Ovary (tissue), 3 donors: ENCODE measurements around the gene KIF6.

Source experiments
- CTCF ChIP-seq, 3 donors: fragments of 450-650 bp in 2 of 3; fragments of 200-600 bp in 1 of 3; IDR thresholded peaks; one replicate each; pipeline versions ENCODE4 v1.5.1 to v1.8.0; 2016 to 2022; ENCODE audit warnings: antibody characterized with exemption in 3 of 3, mild to moderate bottlenecking in 1 of 3
- EP300 ChIP-seq: sonication (generic); formaldehyde crosslinking; IDR thresholded peaks from one replicate; pipeline ENCODE4 v1.6.1; 2017; ENCODE audit warnings: antibody characterized with exemption
- POLR2A ChIP-seq: fragments of 450-650 bp; IDR thresholded peaks from one replicate; pipeline ENCODE4 v1.6.1; 2017; ENCODE audit warnings: antibody characterized with exemption, mild to moderate bottlenecking, moderate library complexity
- donor health status: DM: no; HTN: no; CAD: no.

GRCh38 chr6:39558079-39558478 lies 167.1 kb downstream of the KIF6 start:
- TF ChIP-seq EP300 (no peak), POLR2A (no peak), CTCF (IDR thresholded peaks at IDR 0.05) (no peak)
